ENCODE results near the gene FMNL3. TPM values are rescaled to one million over a fixed set of nuclear protein-coding genes. Genes with fewer than 3 reads are reported as not detected.

FMNL3 gene
- polyA plus RNA-seq, 1 of the 3 experiments (the other 2 are of a cell fraction): 10.2 TPM

DNA sequence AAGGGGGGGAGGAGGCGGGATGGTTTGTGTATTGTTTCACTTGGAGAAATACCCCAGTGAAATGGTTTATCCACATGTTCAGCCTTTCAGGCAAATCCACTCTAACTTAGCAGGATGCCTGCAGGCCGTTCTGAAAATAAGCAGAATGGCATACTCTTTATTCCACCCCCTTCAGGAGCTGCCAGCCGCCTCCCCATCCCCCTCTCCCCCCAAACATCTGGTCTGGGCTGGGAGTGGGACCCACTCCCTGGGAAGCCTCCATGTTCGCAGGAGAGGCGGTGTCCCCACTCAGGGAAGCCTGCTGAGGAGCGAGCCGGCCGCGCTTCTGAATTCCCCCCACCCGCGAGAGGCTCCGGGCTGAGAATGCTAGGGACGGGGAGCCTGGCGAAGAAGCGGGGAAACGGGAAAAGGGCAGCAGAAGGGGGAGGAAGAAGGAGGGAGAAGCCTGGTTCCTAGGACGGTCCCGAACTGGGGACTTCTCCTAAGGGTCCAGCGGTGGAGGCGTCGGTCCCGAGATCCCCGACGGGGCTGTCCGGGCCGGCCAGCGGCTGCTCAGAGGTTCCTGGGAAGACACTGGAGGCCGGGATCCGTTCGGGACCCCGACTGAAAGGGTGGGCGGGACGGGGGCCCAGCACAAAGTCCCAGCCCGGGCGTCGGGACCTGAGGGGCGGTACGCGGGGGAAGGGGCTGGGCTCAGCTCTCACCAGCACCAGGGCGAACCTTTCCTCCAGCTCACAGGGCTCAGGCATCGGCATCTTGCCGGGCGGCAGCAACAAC, 666 bp downstream of the FMNL3 start (continued):
- TF ChIP-seq TAF1 (IDR thresholded peaks at IDR 0.05; ENCODE audit: borderline replicate concordance, low read depth, low read length) (peak; percentile 19; the same call in 1 of the 2 replicates), MXI1 (IDR thresholded peaks at IDR 0.05; ENCODE audit: low read depth, low read length) (peak; percentile 31; the same call in 1 of the 2 replicates), FOXM1 (IDR thresholded peaks at IDR 0.05; ENCODE audit: low read depth) (no peak), CHD2 (IDR thresholded peaks at IDR 0.05; ENCODE audit: low read length, partially characterized antibody) (peak; percentile 60), USF1 (IDR thresholded peaks at IDR 0.05; ENCODE audit: borderline replicate concordance, low read depth) (no peak), SIN3A (IDR thresholded peaks at IDR 0.05; ENCODE audit: borderline replicate concordance, low read depth, low read length) (no peak), GATA2 (CRISPR knock-in tag; IDR thresholded peaks at IDR 0.05) (no peak), RAD21 (IDR thresholded peaks at IDR 0.05; ENCODE audit: low read length) (peak; percentile 14; the same call in 1 of the 2 replicates)
- TF ChIP-seq, protein P1, sequence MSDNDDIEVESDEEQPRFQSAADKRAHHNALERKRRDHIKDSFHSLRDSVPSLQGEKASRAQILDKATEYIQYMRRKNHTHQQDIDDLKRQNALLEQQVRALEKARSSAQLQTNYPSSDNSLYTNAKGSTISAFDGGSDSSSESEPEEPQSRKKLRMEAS (IDR thresholded peaks at IDR 0.05; ENCODE audit: low read depth): peak; percentile 21; the same call in 1 of the 2 replicates
- TF ChIP-seq, protein P2, sequence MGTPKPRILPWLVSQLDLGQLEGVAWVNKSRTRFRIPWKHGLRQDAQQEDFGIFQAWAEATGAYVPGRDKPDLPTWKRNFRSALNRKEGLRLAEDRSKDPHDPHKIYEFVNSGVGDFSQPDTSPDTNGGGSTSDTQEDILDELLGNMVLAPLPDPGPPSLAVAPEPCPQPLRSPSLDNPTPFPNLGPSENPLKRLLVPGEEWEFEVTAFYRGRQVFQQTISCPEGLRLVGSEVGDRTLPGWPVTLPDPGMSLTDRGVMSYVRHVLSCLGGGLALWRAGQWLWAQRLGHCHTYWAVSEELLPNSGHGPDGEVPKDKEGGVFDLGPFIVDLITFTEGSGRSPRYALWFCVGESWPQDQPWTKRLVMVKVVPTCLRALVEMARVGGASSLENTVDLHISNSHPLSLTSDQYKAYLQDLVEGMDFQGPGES (IDR thresholded peaks at IDR 0.05; ENCODE audit: low read depth, low read length): no peak
- TF ChIP-seq, protein P3, sequence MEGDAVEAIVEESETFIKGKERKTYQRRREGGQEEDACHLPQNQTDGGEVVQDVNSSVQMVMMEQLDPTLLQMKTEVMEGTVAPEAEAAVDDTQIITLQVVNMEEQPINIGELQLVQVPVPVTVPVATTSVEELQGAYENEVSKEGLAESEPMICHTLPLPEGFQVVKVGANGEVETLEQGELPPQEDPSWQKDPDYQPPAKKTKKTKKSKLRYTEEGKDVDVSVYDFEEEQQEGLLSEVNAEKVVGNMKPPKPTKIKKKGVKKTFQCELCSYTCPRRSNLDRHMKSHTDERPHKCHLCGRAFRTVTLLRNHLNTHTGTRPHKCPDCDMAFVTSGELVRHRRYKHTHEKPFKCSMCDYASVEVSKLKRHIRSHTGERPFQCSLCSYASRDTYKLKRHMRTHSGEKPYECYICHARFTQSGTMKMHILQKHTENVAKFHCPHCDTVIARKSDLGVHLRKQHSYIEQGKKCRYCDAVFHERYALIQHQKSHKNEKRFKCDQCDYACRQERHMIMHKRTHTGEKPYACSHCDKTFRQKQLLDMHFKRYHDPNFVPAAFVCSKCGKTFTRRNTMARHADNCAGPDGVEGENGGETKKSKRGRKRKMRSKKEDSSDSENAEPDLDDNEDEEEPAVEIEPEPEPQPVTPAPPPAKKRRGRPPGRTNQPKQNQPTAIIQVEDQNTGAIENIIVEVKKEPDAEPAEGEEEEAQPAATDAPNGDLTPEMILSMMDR (IDR thresholded peaks at IDR 0.05): no peak
- TF ChIP-seq, protein P4, sequence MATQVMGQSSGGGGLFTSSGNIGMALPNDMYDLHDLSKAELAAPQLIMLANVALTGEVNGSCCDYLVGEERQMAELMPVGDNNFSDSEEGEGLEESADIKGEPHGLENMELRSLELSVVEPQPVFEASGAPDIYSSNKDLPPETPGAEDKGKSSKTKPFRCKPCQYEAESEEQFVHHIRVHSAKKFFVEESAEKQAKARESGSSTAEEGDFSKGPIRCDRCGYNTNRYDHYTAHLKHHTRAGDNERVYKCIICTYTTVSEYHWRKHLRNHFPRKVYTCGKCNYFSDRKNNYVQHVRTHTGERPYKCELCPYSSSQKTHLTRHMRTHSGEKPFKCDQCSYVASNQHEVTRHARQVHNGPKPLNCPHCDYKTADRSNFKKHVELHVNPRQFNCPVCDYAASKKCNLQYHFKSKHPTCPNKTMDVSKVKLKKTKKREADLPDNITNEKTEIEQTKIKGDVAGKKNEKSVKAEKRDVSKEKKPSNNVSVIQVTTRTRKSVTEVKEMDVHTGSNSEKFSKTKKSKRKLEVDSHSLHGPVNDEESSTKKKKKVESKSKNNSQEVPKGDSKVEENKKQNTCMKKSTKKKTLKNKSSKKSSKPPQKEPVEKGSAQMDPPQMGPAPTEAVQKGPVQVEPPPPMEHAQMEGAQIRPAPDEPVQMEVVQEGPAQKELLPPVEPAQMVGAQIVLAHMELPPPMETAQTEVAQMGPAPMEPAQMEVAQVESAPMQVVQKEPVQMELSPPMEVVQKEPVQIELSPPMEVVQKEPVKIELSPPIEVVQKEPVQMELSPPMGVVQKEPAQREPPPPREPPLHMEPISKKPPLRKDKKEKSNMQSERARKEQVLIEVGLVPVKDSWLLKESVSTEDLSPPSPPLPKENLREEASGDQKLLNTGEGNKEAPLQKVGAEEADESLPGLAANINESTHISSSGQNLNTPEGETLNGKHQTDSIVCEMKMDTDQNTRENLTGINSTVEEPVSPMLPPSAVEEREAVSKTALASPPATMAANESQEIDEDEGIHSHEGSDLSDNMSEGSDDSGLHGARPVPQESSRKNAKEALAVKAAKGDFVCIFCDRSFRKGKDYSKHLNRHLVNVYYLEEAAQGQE (IDR thresholded peaks at IDR 0.05; ENCODE audit: low read depth, low read length): no peak
